Activated CD8-positive, alpha-beta memory T cell treated with anti-CD3 and anti-CD28 coated beads, Interleukin-2, amount 50 U/mL, for 1 hour (primary cell): ENCODE measurements around the gene IQCE.

Source experiments
- DNase-seq: peaks from one replicate; pipeline ENCODE4 v3.0.0-alpha.2; 2020; ENCODE audit errors: extremely low read depth

IQCE gene

GRCh38 chr7:2558629-2559282 is at the start of gene IQCE:
IQCE (plus strand) TSS chr7:2558979; CDS start chr7:2559182, 203 bp downstream.
- peak; percentile 48 for DNase-seq

GRCh38 chr7:2509298-2509906 is 49.4 kb upstream of the IQCE start:
- DNase-seq: no peak

GRCh38 chr7:2510130-2510776 is 48.5 kb upstream of the IQCE start:
- DNase-seq: no peak

- no peak for DNase-seq
Measured at GRCh38 chr7:2510909-2511768, 47.6 kb upstream of the IQCE start.

GRCh38 chr7:2511769-2512168 is 47.0 kb upstream of the IQCE start:
- no peak for DNase-seq

- DNase-seq: no peak
Measured at GRCh38 chr7:2512179-2512661, 46.6 kb upstream of the IQCE start.

GRCh38 chr7:2512713-2513112 is 46.1 kb upstream of the IQCE start:
- DNase-seq: no peak

- no peak for DNase-seq
Measured at GRCh38 chr7:2513702-2514101, 45.1 kb upstream of the IQCE start.

- DNase-seq: no peak
Measured at GRCh38 chr7:2514473-2515423, 44.0 kb upstream of the IQCE start.

GRCh38 chr7:2515424-2516193 is 43.2 kb upstream of the IQCE start:
- no peak for DNase-seq

- no peak for DNase-seq
Measured at GRCh38 chr7:2516194-2516555, 42.6 kb upstream of the IQCE start.

GRCh38 chr7:2517026-2517425 is 41.8 kb upstream of the IQCE start:
- DNase-seq: no peak

- no peak for DNase-seq
Measured at GRCh38 chr7:2517678-2518507, 40.9 kb upstream of the IQCE start.

- DNase-seq: no peak
Measured at GRCh38 chr7:2518737-2519118, 40.1 kb upstream of the IQCE start.

- DNase-seq: peak; percentile 69
Measured at GRCh38 chr7:2519119-2519930, 39.5 kb upstream of the IQCE start, which contains the start of gene LFNG. LFNG (plus strand) TSS chr7:2519774; CDS start chr7:2519862, 88 bp downstream.

GRCh38 chr7:2520131-2520760 is 38.5 kb upstream of the IQCE start:
- DNase-seq: no peak

- DNase-seq: no peak
Measured at GRCh38 chr7:2520761-2521290, 38.0 kb upstream of the IQCE start.

- no peak for DNase-seq
Measured at GRCh38 chr7:2521341-2521745, 37.4 kb upstream of the IQCE start.
